ENCODE results near the gene SMARCAD1.

The SMARCAD1 gene

DNA sequence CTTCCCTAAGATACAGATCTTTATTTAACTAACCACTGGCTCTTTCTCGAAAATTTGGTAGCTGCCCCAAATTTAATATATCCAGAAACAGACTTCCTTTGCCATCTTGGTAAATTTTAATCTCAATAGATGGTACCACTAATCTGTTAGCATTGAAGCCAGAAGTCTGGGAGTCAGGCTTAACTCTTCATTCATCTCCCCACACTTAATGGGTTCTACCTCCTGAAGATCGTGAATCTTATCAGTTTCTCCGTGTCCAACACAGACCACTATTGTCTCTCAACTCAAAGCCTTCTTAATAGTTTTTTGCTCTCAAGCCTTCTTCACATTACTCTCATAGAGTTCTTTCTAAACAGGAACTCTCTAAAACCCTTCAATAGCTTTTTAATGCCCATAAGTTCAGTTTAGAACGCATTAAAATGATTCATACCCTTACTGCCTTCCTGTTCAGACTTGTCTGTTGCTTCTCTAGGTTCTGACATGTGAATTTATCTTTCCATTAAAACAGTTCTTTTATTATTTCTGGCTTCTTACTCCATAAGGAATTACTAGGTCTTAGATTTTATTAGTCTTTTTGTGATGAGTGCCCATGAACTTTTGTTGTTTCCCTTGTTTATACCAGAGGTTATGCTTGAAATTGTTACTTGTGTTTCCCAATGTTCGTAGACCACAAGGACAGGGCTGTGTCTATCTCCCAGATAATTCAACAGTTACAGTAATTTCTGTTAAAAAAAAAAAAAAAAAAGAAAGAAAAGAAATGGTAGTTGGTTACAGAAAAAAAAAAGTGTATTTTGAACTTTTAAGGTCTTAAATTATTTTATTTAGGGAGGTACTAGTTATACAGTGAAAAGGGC is 54.7 kb downstream of the SMARCAD1 start:
- peaks cover 25% of the 10 kb centered on the region for H3K36me3 ChIP-seq
- H3K9me3 ChIP-seq (ENCODE audit: severe bottlenecking), result no peaks in the 10 kb centered on the region
- no peaks in the 10 kb centered on the region for H3K27me3 ChIP-seq (ENCODE audit: insufficient read depth, low read depth, severe bottlenecking)
- DNase-seq, result no peak
- H3K4me3 ChIP-seq (ENCODE audit: low read depth, low read length), result no peak overlapping the region
- TF ChIP-seq, protein P1, sequence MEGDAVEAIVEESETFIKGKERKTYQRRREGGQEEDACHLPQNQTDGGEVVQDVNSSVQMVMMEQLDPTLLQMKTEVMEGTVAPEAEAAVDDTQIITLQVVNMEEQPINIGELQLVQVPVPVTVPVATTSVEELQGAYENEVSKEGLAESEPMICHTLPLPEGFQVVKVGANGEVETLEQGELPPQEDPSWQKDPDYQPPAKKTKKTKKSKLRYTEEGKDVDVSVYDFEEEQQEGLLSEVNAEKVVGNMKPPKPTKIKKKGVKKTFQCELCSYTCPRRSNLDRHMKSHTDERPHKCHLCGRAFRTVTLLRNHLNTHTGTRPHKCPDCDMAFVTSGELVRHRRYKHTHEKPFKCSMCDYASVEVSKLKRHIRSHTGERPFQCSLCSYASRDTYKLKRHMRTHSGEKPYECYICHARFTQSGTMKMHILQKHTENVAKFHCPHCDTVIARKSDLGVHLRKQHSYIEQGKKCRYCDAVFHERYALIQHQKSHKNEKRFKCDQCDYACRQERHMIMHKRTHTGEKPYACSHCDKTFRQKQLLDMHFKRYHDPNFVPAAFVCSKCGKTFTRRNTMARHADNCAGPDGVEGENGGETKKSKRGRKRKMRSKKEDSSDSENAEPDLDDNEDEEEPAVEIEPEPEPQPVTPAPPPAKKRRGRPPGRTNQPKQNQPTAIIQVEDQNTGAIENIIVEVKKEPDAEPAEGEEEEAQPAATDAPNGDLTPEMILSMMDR (IDR thresholded peaks at IDR 0.05; ENCODE audit: low read depth, low read length), result no peak
- no peak overlapping the region for H3K27ac ChIP-seq

DNA sequence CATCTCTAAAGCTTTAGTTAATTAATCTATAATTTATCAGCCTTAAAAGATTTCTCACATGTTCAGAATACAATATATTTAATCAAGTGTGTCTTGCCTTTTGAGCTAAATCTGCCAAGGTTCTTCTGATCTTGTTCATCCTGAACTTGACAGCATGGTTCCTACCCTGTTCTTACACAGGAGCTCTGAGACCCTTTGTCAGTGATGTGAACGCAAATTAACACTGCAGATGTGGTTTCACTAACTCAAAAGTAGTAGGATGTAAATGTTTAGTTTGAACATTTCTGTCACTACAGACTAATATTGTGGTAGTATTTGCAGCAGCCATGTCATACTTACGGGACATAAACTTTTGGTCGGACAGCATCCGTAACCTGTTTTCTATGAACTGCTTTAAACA is 59.4 kb downstream of the SMARCAD1 start:
- H3K36me3 ChIP-seq, result peaks cover 42% of the 10 kb centered on the region
- no peaks in the 10 kb centered on the region for H3K9me3 ChIP-seq (ENCODE audit: severe bottlenecking)
- no peaks in the 10 kb centered on the region for H3K27me3 ChIP-seq (ENCODE audit: insufficient read depth, low read depth, severe bottlenecking)
- DNase-seq, result no peak
- no peak overlapping the region for H3K27ac ChIP-seq
- H3K4me3 ChIP-seq (ENCODE audit: low read depth, low read length), result no peak overlapping the region
- TF ChIP-seq, protein P1 (IDR thresholded peaks at IDR 0.05; ENCODE audit: low read depth, low read length), result no peak

DNA sequence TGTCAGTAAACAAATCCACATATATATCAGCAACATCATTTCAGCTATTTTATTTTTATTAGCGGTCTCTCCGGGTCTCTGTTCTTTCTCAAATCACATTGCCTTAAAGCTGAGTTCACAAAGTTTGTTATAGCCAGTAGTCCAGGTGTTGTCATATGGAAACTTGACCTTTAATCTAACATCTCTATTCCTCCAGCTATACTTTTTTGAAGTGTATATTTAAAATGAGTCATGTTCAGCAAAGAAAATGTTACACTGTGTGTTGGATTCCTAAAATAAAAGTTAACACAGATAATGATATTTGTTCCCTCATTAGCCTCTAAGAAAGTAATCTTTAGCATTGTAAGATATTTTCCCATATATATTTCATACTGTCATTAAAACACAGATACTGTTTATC is 63.6 kb downstream of the SMARCAD1 start:
- no peaks in the 10 kb centered on the region for H3K27me3 ChIP-seq (ENCODE audit: insufficient read depth, low read depth, severe bottlenecking)
- no peak overlapping the region for H3K27ac ChIP-seq
- TF ChIP-seq, protein P1 (IDR thresholded peaks at IDR 0.05; ENCODE audit: low read depth, low read length), result no peak
- DNase-seq, result no peak
- peaks cover 66% of the 10 kb centered on the region for H3K36me3 ChIP-seq
- H3K4me3 ChIP-seq (ENCODE audit: low read depth, low read length), result no peak overlapping the region
- H3K9me3 ChIP-seq (ENCODE audit: severe bottlenecking), result no peaks in the 10 kb centered on the region

DNA sequence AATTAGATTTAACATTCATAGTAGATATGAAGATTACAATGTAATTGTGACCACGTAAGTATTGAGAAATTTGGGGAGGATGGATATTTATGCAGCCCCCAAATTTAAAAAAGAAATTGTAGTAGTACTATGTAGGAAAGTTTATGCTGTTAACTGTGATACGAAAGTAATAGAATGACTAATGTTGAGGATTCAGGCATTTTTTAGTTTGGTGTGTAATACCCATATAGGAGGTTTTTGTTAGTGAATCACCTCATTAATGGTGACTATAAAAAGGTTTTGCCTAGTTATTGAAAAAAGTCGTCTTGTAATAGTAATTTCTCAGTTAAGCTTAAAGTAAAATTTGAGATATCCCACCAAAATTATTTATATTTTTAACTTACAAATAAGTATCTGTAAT is 67.2 kb downstream of the SMARCAD1 start:
- no peak for DNase-seq
- H3K27ac ChIP-seq, result no peak overlapping the region

DNA sequence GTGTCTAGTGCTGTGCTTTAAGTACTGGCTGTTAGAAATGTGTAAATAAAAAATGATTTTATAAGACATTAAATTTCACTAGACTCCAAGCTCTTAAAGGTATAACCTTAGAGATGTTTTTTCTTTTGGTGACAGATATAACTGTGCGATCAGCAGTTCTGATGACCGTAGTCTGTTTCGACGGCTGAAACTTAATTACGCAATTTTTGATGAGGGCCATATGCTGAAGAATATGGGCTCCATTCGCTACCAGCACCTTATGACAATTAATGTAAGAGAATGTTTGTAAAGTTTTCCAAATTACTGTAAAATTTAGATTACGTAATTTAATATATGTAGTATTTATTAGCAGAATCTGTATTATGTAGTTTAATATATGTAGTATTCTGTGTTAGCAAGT is 68.5 kb downstream of the SMARCAD1 start:
- no peak for DNase-seq
- H3K27ac ChIP-seq, result no peak overlapping the region
- TF ChIP-seq, protein P1 (IDR thresholded peaks at IDR 0.05; ENCODE audit: low read depth, low read length), result no peak

More for the DNA sequence above, 67.2 kb downstream of the SMARCAD1 start:
- peaks cover 89% of the 10 kb centered on the region for H3K36me3 ChIP-seq
- H3K4me3 ChIP-seq (ENCODE audit: low read depth, low read length), result no peak overlapping the region
- H3K27me3 ChIP-seq (ENCODE audit: insufficient read depth, low read depth, severe bottlenecking), result no peaks in the 10 kb centered on the region
- TF ChIP-seq, protein P1 (IDR thresholded peaks at IDR 0.05; ENCODE audit: low read depth, low read length), result no peak
- H3K9me3 ChIP-seq (ENCODE audit: severe bottlenecking), result no peaks in the 10 kb centered on the region

More for the DNA sequence above, 68.5 kb downstream of the SMARCAD1 start:
- Histone ChIP-seq H3K4me3 (ENCODE audit: low read depth, low read length) (no peak overlapping the region), H3K36me3 (peaks cover 90% of the 10 kb centered on the region), H3K27me3 (ENCODE audit: insufficient read depth, low read depth, severe bottlenecking) (no peaks in the 10 kb centered on the region), H3K9me3 (ENCODE audit: severe bottlenecking) (no peaks in the 10 kb centered on the region)

Measured in WERI-Rb-1 (cell line).